Duodenal mucosa (tissue), 2 donors: ENCODE data around the gene CMIP.
A peak's percentile ranks its signal among the peaks of the same experiment; 100 is the strongest.
"Not testable (repeated sequence)": the region's sequence is repeated elsewhere in the genome, so short reads cannot be mapped to it uniquely, and the experiment has no call there.

Source experiments
- H3K27ac ChIP-seq: one replicate; pipeline ENCODE4 v1.7.0; 2013; ENCODE audit warnings: low read depth, low read length
- H3K27me3 ChIP-seq, 2 donors: one replicate each; pipeline ENCODE4 v1.7.0; 2013; ENCODE audit warnings: low read length in 2 of 2, control low read depth in 1 of 2; ENCODE audit not compliant: insufficient read depth in 2 of 2, control insufficient read depth in 1 of 2
- H3K36me3 ChIP-seq, 2 donors: one replicate each; pipeline ENCODE4 v1.7.0; 2013; ENCODE audit warnings: low read length in 2 of 2, control low read depth in 1 of 2; ENCODE audit not compliant: insufficient read depth in 2 of 2, control insufficient read depth in 1 of 2
- H3K4me1 ChIP-seq, 2 donors: one replicate each; pipeline ENCODE4 v1.7.0; 2013; ENCODE audit warnings: low read length in 2 of 2, control low read depth in 1 of 2; ENCODE audit not compliant: insufficient read depth in 2 of 2, control insufficient read depth in 1 of 2
- H3K4me3 ChIP-seq, 2 donors: one replicate each; pipeline ENCODE4 v1.7.0; 2013; ENCODE audit warnings: low read length in 2 of 2, low read depth in 1 of 2
- H3K9ac ChIP-seq, 2 donors: one replicate each; pipeline ENCODE4 v1.7.0; 2013; ENCODE audit warnings: low read length in 2 of 2, low read depth in 1 of 2
- H3K9me3 ChIP-seq, 2 donors: one replicate each; pipeline ENCODE4 v1.7.0; 2013; ENCODE audit warnings: low read length in 2 of 2, control low read depth in 1 of 2; ENCODE audit not compliant: control insufficient read depth in 1 of 2

CMIP gene

GRCh38 chr16:81522851-81523250 lies 78.2 kb downstream of the CMIP start:
- not testable (repeated sequence) for H3K27ac ChIP-seq, H3K36me3 ChIP-seq, H3K27me3 ChIP-seq, H3K4me3 ChIP-seq, H3K9me3 ChIP-seq
- Histone ChIP-seq H3K9ac (peak overlapping the region in 1 of 2 donors; percentile 7), H3K4me1 (peaks cover 50 to 56% of the 10 kb centered on the region in 2 donors)

- peaks cover 0 to 5% of the 10 kb centered on the region in 2 donors for H3K36me3 ChIP-seq
- peaks cover 50 to 63% of the 10 kb centered on the region in 2 donors for H3K4me1 ChIP-seq
- no peak overlapping the region for H3K27ac ChIP-seq
- H3K9me3 ChIP-seq = no peaks in the 10 kb centered on the region
- H3K9ac ChIP-seq = peak overlapping the region in 1 of 2 donors; percentile 7
- no peak overlapping the region for H3K4me3 ChIP-seq
- no peaks in the 10 kb centered on the region for H3K27me3 ChIP-seq
These were observed 78.9 kb downstream of the CMIP start for GRCh38 chr16:81523387-81524115.

GRCh38 chr16:81524382-81524781 lies 79.8 kb downstream of the CMIP start:
- Histone ChIP-seq H3K27ac (no peak overlapping the region), H3K9me3 (no peaks in the 10 kb centered on the region), H3K4me1 (peaks cover 46 to 63% of the 10 kb centered on the region in 2 donors), H3K27me3 (no peaks in the 10 kb centered on the region), H3K36me3 (peaks cover 0 to 5% of the 10 kb centered on the region in 2 donors), H3K4me3 (no peak overlapping the region), H3K9ac (no peak overlapping the region)

- H3K36me3 ChIP-seq, H3K9ac ChIP-seq, H3K9me3 ChIP-seq, H3K27ac ChIP-seq, H3K27me3 ChIP-seq, H3K4me3 ChIP-seq: not testable (repeated sequence)
- peaks cover 41 to 58% of the 10 kb centered on the region in 2 donors for H3K4me1 ChIP-seq
These were observed 80.3 kb downstream of the CMIP start for GRCh38 chr16:81524885-81525284.

GRCh38 chr16:81526199-81526598 lies 81.6 kb downstream of the CMIP start:
- H3K4me1 ChIP-seq = peaks cover 40 to 61% of the 10 kb centered on the region in 2 donors
- no peak overlapping the region for H3K4me3 ChIP-seq
- H3K9me3 ChIP-seq = no peaks in the 10 kb centered on the region
- no peaks in the 10 kb centered on the region for H3K27me3 ChIP-seq
- H3K27ac ChIP-seq = no peak overlapping the region
- H3K9ac ChIP-seq = no peak overlapping the region
- peaks cover 0 to 5% of the 10 kb centered on the region in 2 donors for H3K36me3 ChIP-seq

- no peaks in the 10 kb centered on the region for H3K27me3 ChIP-seq
- no peaks in the 10 kb centered on the region for H3K9me3 ChIP-seq
- H3K27ac ChIP-seq = no peak overlapping the region
- H3K9ac ChIP-seq = peak overlapping the region in 1 of 2 donors; percentile 3
- peaks cover 0 to 5% of the 10 kb centered on the region in 2 donors for H3K36me3 ChIP-seq
- no peak overlapping the region for H3K4me3 ChIP-seq
- peaks cover 47 to 67% of the 10 kb centered on the region in 2 donors for H3K4me1 ChIP-seq
These were observed 82.3 kb downstream of the CMIP start for GRCh38 chr16:81526935-81527334.

GRCh38 chr16:81527477-81528178 lies 83.0 kb downstream of the CMIP start:
- H3K27me3 ChIP-seq = no peaks in the 10 kb centered on the region
- no peaks in the 10 kb centered on the region for H3K9me3 ChIP-seq
- H3K36me3 ChIP-seq = peaks cover 0 to 5% of the 10 kb centered on the region in 2 donors
- no peak overlapping the region for H3K4me3 ChIP-seq
- no peak overlapping the region for H3K9ac ChIP-seq
- peaks cover 54 to 69% of the 10 kb centered on the region in 2 donors for H3K4me1 ChIP-seq
- H3K27ac ChIP-seq = no peak overlapping the region

- Histone ChIP-seq H3K36me3 (peaks cover 0 to 4% of the 10 kb centered on the region in 2 donors), H3K4me3 (no peak overlapping the region), H3K9ac (no peak overlapping the region), H3K27me3 (no peaks in the 10 kb centered on the region), H3K4me1 (peaks cover 60 to 71% of the 10 kb centered on the region in 2 donors), H3K27ac (no peak overlapping the region), H3K9me3 (no peaks in the 10 kb centered on the region)
These were observed 83.6 kb downstream of the CMIP start for GRCh38 chr16:81528256-81528655.

GRCh38 chr16:81530296-81530721 lies 85.7 kb downstream of the CMIP start:
- H3K4me3 ChIP-seq = no peak overlapping the region
- no peaks in the 10 kb centered on the region for H3K36me3 ChIP-seq
- H3K9me3 ChIP-seq = no peaks in the 10 kb centered on the region
- H3K27me3 ChIP-seq = no peaks in the 10 kb centered on the region
- no peak overlapping the region for H3K9ac ChIP-seq
- H3K4me1 ChIP-seq = peaks cover 64% of the 10 kb centered on the region in 2 donors
- H3K27ac ChIP-seq = no peak overlapping the region

GRCh38 chr16:81530814-81531213 lies 86.2 kb downstream of the CMIP start:
- Histone ChIP-seq H3K9ac (no peak overlapping the region), H3K4me3 (no peak overlapping the region), H3K9me3 (no peaks in the 10 kb centered on the region), H3K36me3 (peaks cover 0 to under 1% of the 10 kb centered on the region in 2 donors), H3K27me3 (no peaks in the 10 kb centered on the region), H3K4me1 (peaks cover 59 to 64% of the 10 kb centered on the region in 2 donors), H3K27ac (no peak overlapping the region)
